Measurements from ENCODE around the gene PDE11A.

PDE11A gene

DNA sequence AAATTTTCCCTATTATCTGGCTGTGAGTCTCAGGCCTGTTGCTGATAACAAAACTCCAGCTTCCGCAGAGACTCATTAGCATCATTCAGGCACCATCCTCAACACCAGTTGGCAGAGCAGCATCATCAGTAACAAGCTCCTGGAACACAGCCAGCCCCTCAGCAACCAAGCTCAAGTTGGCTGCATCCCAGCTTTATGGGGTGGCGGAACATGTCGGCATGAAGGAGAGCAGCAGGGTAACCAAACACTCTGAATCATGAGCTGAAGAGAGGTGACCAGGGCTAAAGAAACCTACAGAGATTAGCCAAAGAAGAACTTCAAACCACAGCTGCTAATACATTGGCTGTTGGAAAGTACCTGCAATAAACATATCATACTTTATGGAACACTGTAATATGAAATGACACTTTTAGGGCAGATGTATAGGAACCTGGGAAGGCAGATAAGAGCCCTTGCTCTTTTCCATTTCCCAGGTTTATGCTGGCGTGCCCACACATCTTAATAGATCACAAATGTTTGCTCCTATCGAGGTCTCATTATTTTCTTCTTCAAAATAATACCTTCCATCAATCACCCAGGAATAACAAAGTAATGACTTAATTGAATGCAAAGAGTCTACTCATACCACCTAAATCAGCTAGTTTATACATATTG, 63.8 kb downstream of the PDE11A start:
- TF ChIP-seq, protein P1, sequence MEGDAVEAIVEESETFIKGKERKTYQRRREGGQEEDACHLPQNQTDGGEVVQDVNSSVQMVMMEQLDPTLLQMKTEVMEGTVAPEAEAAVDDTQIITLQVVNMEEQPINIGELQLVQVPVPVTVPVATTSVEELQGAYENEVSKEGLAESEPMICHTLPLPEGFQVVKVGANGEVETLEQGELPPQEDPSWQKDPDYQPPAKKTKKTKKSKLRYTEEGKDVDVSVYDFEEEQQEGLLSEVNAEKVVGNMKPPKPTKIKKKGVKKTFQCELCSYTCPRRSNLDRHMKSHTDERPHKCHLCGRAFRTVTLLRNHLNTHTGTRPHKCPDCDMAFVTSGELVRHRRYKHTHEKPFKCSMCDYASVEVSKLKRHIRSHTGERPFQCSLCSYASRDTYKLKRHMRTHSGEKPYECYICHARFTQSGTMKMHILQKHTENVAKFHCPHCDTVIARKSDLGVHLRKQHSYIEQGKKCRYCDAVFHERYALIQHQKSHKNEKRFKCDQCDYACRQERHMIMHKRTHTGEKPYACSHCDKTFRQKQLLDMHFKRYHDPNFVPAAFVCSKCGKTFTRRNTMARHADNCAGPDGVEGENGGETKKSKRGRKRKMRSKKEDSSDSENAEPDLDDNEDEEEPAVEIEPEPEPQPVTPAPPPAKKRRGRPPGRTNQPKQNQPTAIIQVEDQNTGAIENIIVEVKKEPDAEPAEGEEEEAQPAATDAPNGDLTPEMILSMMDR (IDR thresholded peaks at IDR 0.05; ENCODE audit: low read depth, low read length): no peak
- no peak for DNase-seq (ENCODE audit: extremely low read depth, low read depth)

DNA sequence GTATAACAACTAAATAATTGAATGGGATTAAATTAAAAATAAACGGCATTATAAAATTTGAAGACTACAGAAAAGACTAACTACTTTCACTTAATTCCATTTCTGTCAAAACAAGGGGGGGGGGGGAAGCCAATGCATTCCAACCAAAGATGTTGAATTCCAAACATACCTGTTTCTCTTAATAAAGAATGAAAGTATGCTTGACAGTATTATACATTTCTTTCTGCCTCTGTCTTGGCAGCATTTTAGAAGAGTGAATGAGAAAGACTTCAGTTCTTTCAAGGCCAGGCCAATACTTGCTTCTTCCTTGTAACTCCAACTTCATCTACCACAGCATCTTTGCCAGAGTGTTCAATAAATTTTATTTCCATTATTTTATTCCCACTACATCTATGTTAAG, 65.9 kb downstream of the PDE11A start:
- TF ChIP-seq, protein P1 (IDR thresholded peaks at IDR 0.05; ENCODE audit: low read depth, low read length): no peak
- no peak for DNase-seq (ENCODE audit: extremely low read depth, low read depth)

GRCh38 chr2:178005756-178006155, 66.8 kb downstream of the PDE11A start:
- no peak for DNase-seq (ENCODE audit: extremely low read depth, low read depth)

GRCh38 chr2:178002038-178002437, 70.5 kb downstream of the PDE11A start:
- DNase-seq (ENCODE audit: extremely low read depth, low read depth): no peak
- TF ChIP-seq, protein P1 (IDR thresholded peaks at IDR 0.05; ENCODE audit: low read depth, low read length): no peak

More at GRCh38 chr2:178005756-178006155, 66.8 kb downstream of the PDE11A start:
- TF ChIP-seq, protein P1 (IDR thresholded peaks at IDR 0.05; ENCODE audit: low read depth, low read length): no peak

DNA sequence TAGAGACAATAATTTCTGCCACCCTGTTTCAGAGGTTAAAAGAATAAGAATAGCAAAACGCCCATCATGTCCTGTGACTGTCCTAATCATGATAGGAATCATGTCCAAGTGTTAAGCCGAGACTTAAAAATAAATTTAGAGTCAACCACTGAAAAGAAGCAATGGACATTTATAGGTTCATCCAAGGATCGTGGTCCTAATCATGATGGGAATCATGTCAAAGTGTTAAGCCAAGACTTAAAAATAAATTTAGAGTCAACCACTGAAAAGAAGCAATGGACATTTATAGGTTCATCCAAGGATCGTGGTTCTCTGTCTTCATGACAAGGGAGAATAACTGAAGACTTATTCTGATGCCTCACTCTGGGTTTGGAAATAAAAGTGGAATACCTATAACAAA, 73.6 kb downstream of the PDE11A start:
- no peak for DNase-seq (ENCODE audit: extremely low read depth, low read depth)
- TF ChIP-seq, protein P1 (IDR thresholded peaks at IDR 0.05; ENCODE audit: low read depth, low read length): no peak

GRCh38 chr2:177998006-177998405, 74.6 kb downstream of the PDE11A start:
- TF ChIP-seq, protein P1 (IDR thresholded peaks at IDR 0.05; ENCODE audit: low read depth, low read length): no peak
- no peak for DNase-seq (ENCODE audit: extremely low read depth, low read depth)

DNA sequence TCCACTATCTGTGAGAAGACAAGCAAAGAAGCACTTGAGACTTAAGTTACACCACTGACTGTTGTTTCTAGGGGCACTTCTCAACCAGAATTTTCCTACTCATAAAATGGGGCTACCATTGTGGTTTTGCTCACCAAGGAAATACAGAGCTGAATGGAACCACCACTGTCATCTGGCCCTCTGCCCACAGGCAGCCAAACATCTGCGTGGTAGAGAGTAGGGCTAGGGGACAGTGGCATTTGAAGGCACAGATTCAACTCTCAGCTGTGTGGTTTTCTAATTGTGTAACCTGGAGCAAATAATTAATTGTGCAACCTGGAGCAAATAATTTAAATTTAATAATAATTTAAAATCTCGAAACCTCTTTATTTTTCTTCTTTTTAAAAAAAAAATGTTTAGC, 79.6 kb downstream of the PDE11A start:
- no peak for DNase-seq (ENCODE audit: extremely low read depth, low read depth)
- TF ChIP-seq, protein P1 (IDR thresholded peaks at IDR 0.05; ENCODE audit: low read depth, low read length): no peak

All from AG09319 (cell line).